ENCODE results near the gene ZDHHC14.
"Not testable (repeated sequence)": the region's sequence is repeated elsewhere in the genome, so short reads cannot be mapped to it uniquely, and the experiment has no call there.

ZDHHC14 gene

GRCh38 chr6:157690441-157691210 is 309.6 kb downstream of the ZDHHC14 start:
- Histone ChIP-seq H3K23ac (ENCODE audit: low read depth, low read length, poor library complexity) (no peak overlapping the region), H4K91ac (ENCODE audit: low read depth, low read length, poor library complexity) (no peak overlapping the region), H3K4me1 (ENCODE audit: control insufficient read depth in 2 of 2, insufficient read depth in 1 of 2, low read depth in 1 of 2, low read length in 2 of 2) (no peaks in the 10 kb centered on the region), H2BK12ac (ENCODE audit: low read length) (no peak overlapping the region), H4K8ac (ENCODE audit: low read depth, low read length) (no peak overlapping the region), H3K4ac (ENCODE audit: low read length) (no peak overlapping the region), H3K18ac (ENCODE audit: low read length) (no peak overlapping the region), H3K9me3 (replicated peaks in 1 of 2; ENCODE audit: control insufficient read depth in 2 of 2, insufficient read depth in 1 of 2, low read depth in 1 of 2, low read length in 2 of 2) (no peaks in the 10 kb centered on the region), H3K4me3 (ENCODE audit: low read length in 2 of 2) (no peak overlapping the region), H3K27me3 (ENCODE audit: control insufficient read depth in 3 of 3, insufficient read depth in 3 of 3, low read depth in 1 of 3, low read length in 3 of 3) (peaks cover 0 to 28% (median 0%) of the 10 kb centered on the region in 3 experiments), H2AK5ac (ENCODE audit: low read depth, low read length) (no peak overlapping the region), H3K79me1 (ENCODE audit: low read depth, low read length) (no peaks in the 10 kb centered on the region), H3K14ac (ENCODE audit: low read length) (no peak overlapping the region), H3K36me3 (replicated peaks in 1 of 2; ENCODE audit: control insufficient read depth in 2 of 2, insufficient read depth in 2 of 2, low read length in 2 of 2) (no peaks in the 10 kb centered on the region), H2BK120ac (ENCODE audit: low read depth, low read length) (no peak overlapping the region), H2BK15ac (ENCODE audit: low read length) (no peak overlapping the region), H3K27ac (replicated peaks; ENCODE audit: low read length) (no peak overlapping the region), H2AFZ (ENCODE audit: low read length) (no peak overlapping the region), H3K4me2 (ENCODE audit: insufficient read depth, low read length, poor library complexity, severe bottlenecking) (no peak overlapping the region), H2BK5ac (ENCODE audit: low read length) (no peak overlapping the region), H3K9ac (ENCODE audit: low read depth, low read length, poor library complexity) (peak overlapping the region; percentile 44)
- no CpG with 5 or more reads among the region's 16 CpGs for WGBS, 2 donors (ENCODE audit: extremely low coverage in 2 of 2, insufficient read length in 2 of 2, insufficient replicate concordance in 1 of 2)
- no peak for DNase-seq (ENCODE audit: low spot score)

GRCh38 chr6:157691621-157692020 is 310.6 kb downstream of the ZDHHC14 start:
- H2BK5ac ChIP-seq (ENCODE audit: low read length); H3K4ac ChIP-seq (ENCODE audit: low read length); H3K9ac ChIP-seq (ENCODE audit: low read depth, low read length, poor library complexity); H4K8ac ChIP-seq (ENCODE audit: low read depth, low read length); H2BK120ac ChIP-seq (ENCODE audit: low read depth, low read length); H3K4me3 ChIP-seq (ENCODE audit: low read length in 2 of 2); H3K14ac ChIP-seq (ENCODE audit: low read length); H2BK12ac ChIP-seq (ENCODE audit: low read length); H3K79me1 ChIP-seq (ENCODE audit: low read depth, low read length); H2AFZ ChIP-seq (ENCODE audit: low read length); H2AK5ac ChIP-seq (ENCODE audit: low read depth, low read length); H3K27ac ChIP-seq (replicated peaks; ENCODE audit: low read length); H3K36me3 ChIP-seq (replicated peaks in 1 of 2; ENCODE audit: control insufficient read depth in 2 of 2, insufficient read depth in 2 of 2, low read length in 2 of 2); H3K4me2 ChIP-seq (ENCODE audit: insufficient read depth, low read length, poor library complexity, severe bottlenecking); H3K9me3 ChIP-seq (replicated peaks in 1 of 2; ENCODE audit: control insufficient read depth in 2 of 2, insufficient read depth in 1 of 2, low read depth in 1 of 2, low read length in 2 of 2); H3K18ac ChIP-seq (ENCODE audit: low read length); H2BK15ac ChIP-seq (ENCODE audit: low read length); H3K23ac ChIP-seq (ENCODE audit: low read depth, low read length, poor library complexity); DNase-seq (ENCODE audit: low spot score); H3K4me1 ChIP-seq (ENCODE audit: control insufficient read depth in 2 of 2, insufficient read depth in 1 of 2, low read depth in 1 of 2, low read length in 2 of 2); H4K91ac ChIP-seq (ENCODE audit: low read depth, low read length, poor library complexity): not testable (repeated sequence)
- no CpG with 5 or more reads among the region's 10 CpGs for WGBS, 2 donors (ENCODE audit: extremely low coverage in 2 of 2, insufficient read length in 2 of 2, insufficient replicate concordance in 1 of 2)
- peaks cover 0 to 27% (median 0%) of the 10 kb centered on the region in 3 experiments for H3K27me3 ChIP-seq (ENCODE audit: control insufficient read depth in 3 of 3, insufficient read depth in 3 of 3, low read depth in 1 of 3, low read length in 3 of 3)

GRCh38 chr6:157693867-157694266 is 312.9 kb downstream of the ZDHHC14 start:
- Histone ChIP-seq H3K4me2 (ENCODE audit: insufficient read depth, low read length, poor library complexity, severe bottlenecking) (no peak overlapping the region), H3K36me3 (replicated peaks in 1 of 2; ENCODE audit: control insufficient read depth in 2 of 2, insufficient read depth in 2 of 2, low read length in 2 of 2) (no peaks in the 10 kb centered on the region), H3K23ac (ENCODE audit: low read depth, low read length, poor library complexity) (no peak overlapping the region), H3K27ac (replicated peaks; ENCODE audit: low read length) (no peak overlapping the region), H3K18ac (ENCODE audit: low read length) (no peak overlapping the region), H3K4ac (ENCODE audit: low read length) (no peak overlapping the region), H3K27me3 (ENCODE audit: control insufficient read depth in 3 of 3, insufficient read depth in 3 of 3, low read depth in 1 of 3, low read length in 3 of 3) (peaks cover 0 to 27% (median 0%) of the 10 kb centered on the region in 3 experiments), H2AFZ (ENCODE audit: low read length) (no peak overlapping the region), H4K91ac (ENCODE audit: low read depth, low read length, poor library complexity) (no peak overlapping the region), H3K4me1 (ENCODE audit: control insufficient read depth in 2 of 2, insufficient read depth in 1 of 2, low read depth in 1 of 2, low read length in 2 of 2) (no peaks in the 10 kb centered on the region), H3K9me3 (replicated peaks in 1 of 2; ENCODE audit: control insufficient read depth in 2 of 2, insufficient read depth in 1 of 2, low read depth in 1 of 2, low read length in 2 of 2) (peaks cover 0 to 7% of the 10 kb centered on the region in 2 donors), H2AK5ac (ENCODE audit: low read depth, low read length) (no peak overlapping the region), H2BK15ac (ENCODE audit: low read length) (no peak overlapping the region), H2BK120ac (ENCODE audit: low read depth, low read length) (no peak overlapping the region), H2BK5ac (ENCODE audit: low read length) (no peak overlapping the region), H4K8ac (ENCODE audit: low read depth, low read length) (no peak overlapping the region), H3K9ac (ENCODE audit: low read depth, low read length, poor library complexity) (no peak overlapping the region), H3K4me3 (ENCODE audit: low read length in 2 of 2) (no peak overlapping the region), H2BK12ac (ENCODE audit: low read length) (no peak overlapping the region), H3K79me1 (ENCODE audit: low read depth, low read length) (no peaks in the 10 kb centered on the region), H3K14ac (ENCODE audit: low read length) (no peak overlapping the region)
- WGBS, 2 donors (ENCODE audit: extremely low coverage in 2 of 2, insufficient read length in 2 of 2, insufficient replicate concordance in 1 of 2) = no CpG with 5 or more reads among the region's 7 CpGs
- no peak for DNase-seq (ENCODE audit: low spot score)

GRCh38 chr6:157695301-157696040 is 314.5 kb downstream of the ZDHHC14 start:
- H3K23ac ChIP-seq (ENCODE audit: low read depth, low read length, poor library complexity) = peak overlapping the region; percentile 34
- no peak overlapping the region for H3K27ac ChIP-seq (replicated peaks; ENCODE audit: low read length)
- WGBS, 2 donors (ENCODE audit: extremely low coverage in 2 of 2, insufficient read length in 2 of 2, insufficient replicate concordance in 1 of 2) = no CpG with 5 or more reads among the region's 17 CpGs
- no peak overlapping the region for H3K4me3 ChIP-seq (ENCODE audit: low read length in 2 of 2)
- H4K91ac ChIP-seq (ENCODE audit: low read depth, low read length, poor library complexity) = no peak overlapping the region
- H3K18ac ChIP-seq (ENCODE audit: low read length) = peak overlapping the region; percentile 81
- DNase-seq (ENCODE audit: low spot score) = no peak
- no peak overlapping the region for H2BK12ac ChIP-seq (ENCODE audit: low read length)
- H3K36me3 ChIP-seq (replicated peaks in 1 of 2; ENCODE audit: control insufficient read depth in 2 of 2, insufficient read depth in 2 of 2, low read length in 2 of 2) = no peaks in the 10 kb centered on the region
- H2AK5ac ChIP-seq (ENCODE audit: low read depth, low read length) = no peak overlapping the region
- H3K9ac ChIP-seq (ENCODE audit: low read depth, low read length, poor library complexity) = peak overlapping the region; percentile 51
- H3K14ac ChIP-seq (ENCODE audit: low read length) = no peak overlapping the region
- no peaks in the 10 kb centered on the region for H3K79me1 ChIP-seq (ENCODE audit: low read depth, low read length)
- no peak overlapping the region for H3K4me2 ChIP-seq (ENCODE audit: insufficient read depth, low read length, poor library complexity, severe bottlenecking)
- no peak overlapping the region for H2BK15ac ChIP-seq (ENCODE audit: low read length)
- peaks cover 0 to 34% (median 0%) of the 10 kb centered on the region in 3 experiments for H3K27me3 ChIP-seq (ENCODE audit: control insufficient read depth in 3 of 3, insufficient read depth in 3 of 3, low read depth in 1 of 3, low read length in 3 of 3)
- H2BK5ac ChIP-seq (ENCODE audit: low read length) = no peak overlapping the region
- no peak overlapping the region for H2BK120ac ChIP-seq (ENCODE audit: low read depth, low read length)
- peaks cover 2 to 7% of the 10 kb centered on the region in 2 donors for H3K9me3 ChIP-seq (replicated peaks in 1 of 2; ENCODE audit: control insufficient read depth in 2 of 2, insufficient read depth in 1 of 2, low read depth in 1 of 2, low read length in 2 of 2)
- no peak overlapping the region for H2AFZ ChIP-seq (ENCODE audit: low read length)
- no peaks in the 10 kb centered on the region for H3K4me1 ChIP-seq (ENCODE audit: control insufficient read depth in 2 of 2, insufficient read depth in 1 of 2, low read depth in 1 of 2, low read length in 2 of 2)
- H4K8ac ChIP-seq (ENCODE audit: low read depth, low read length) = no peak overlapping the region
- no peak overlapping the region for H3K4ac ChIP-seq (ENCODE audit: low read length)
